Stimulated activated memory B cell treated with anti-CD40 and anti-IgM and Interleukin-4, amounts not matched to agents 10 μg/mL and 1 μg/mL and 100 μg/mL, for 72 hours (primary cell): ENCODE results near the gene ARFGAP2.

Experiments
- ATAC-seq: fragments of 150-1000 bp; cut with Tn5 transposase; 2 replicates; pipeline ENCODE4 v1.10.0; 2021
- H3K27ac Mint-ChIP-seq: one replicate; pipeline ENCODE4 v1.8.0; 2022; ENCODE audit warnings: mild to moderate bottlenecking, mixed read lengths
- H3K27me3 Mint-ChIP-seq: one replicate; pipeline ENCODE4 v1.8.0; 2022; ENCODE audit warnings: mixed read lengths
- H3K36me3 Mint-ChIP-seq: one replicate; pipeline ENCODE4 v1.8.0; 2022; ENCODE audit warnings: mixed read lengths
- H3K4me1 Mint-ChIP-seq: one replicate; pipeline ENCODE4 v1.8.0; 2022; ENCODE audit warnings: mixed read lengths
- H3K4me3 Mint-ChIP-seq: one replicate; pipeline ENCODE4 v1.8.0; 2022; ENCODE audit warnings: mild to moderate bottlenecking, moderate library complexity, mixed read lengths
- H3K9me3 Mint-ChIP-seq: one replicate; pipeline ENCODE4 v1.8.0; 2022; ENCODE audit warnings: mixed read lengths

ARFGAP2 gene

GRCh38 chr11:47182380-47182779 lies 5.7 kb upstream of the ARFGAP2 start:
- H3K36me3 Mint-ChIP-seq, result no peaks in the 10 kb centered on the region
- H3K27me3 Mint-ChIP-seq, result peaks cover 33% of the 10 kb centered on the region
- H3K9me3 Mint-ChIP-seq, result no peaks in the 10 kb centered on the region
- H3K4me3 Mint-ChIP-seq, result no peak overlapping the region
- no peak for ATAC-seq
- no peak overlapping the region for H3K27ac Mint-ChIP-seq
- H3K4me1 Mint-ChIP-seq, result peaks cover 25% of the 10 kb centered on the region

GRCh38 chr11:47181271-47181670 lies 4.6 kb upstream of the ARFGAP2 start:
- Mint-ChIP-seq H3K36me3 (no peaks in the 10 kb centered on the region), H3K4me1 (peaks cover 19% of the 10 kb centered on the region), H3K27me3 (peaks cover 23% of the 10 kb centered on the region), H3K27ac (no peak overlapping the region), H3K9me3 (no peaks in the 10 kb centered on the region), H3K4me3 (no peak overlapping the region)
- no peak for ATAC-seq

GRCh38 chr11:47180006-47180787 lies 3.5 kb upstream of the ARFGAP2 start:
- no peaks in the 10 kb centered on the region for H3K9me3 Mint-ChIP-seq
- H3K4me1 Mint-ChIP-seq, result peaks cover 29% of the 10 kb centered on the region
- H3K27ac Mint-ChIP-seq, result no peak overlapping the region
- no peaks in the 10 kb centered on the region for H3K36me3 Mint-ChIP-seq
- peaks cover 22% of the 10 kb centered on the region for H3K27me3 Mint-ChIP-seq
- H3K4me3 Mint-ChIP-seq, result no peak overlapping the region
- no peak for ATAC-seq

- H3K27me3 Mint-ChIP-seq, result peaks cover 16% of the 10 kb centered on the region
- ATAC-seq, result no peak
- no peaks in the 10 kb centered on the region for H3K36me3 Mint-ChIP-seq
- H3K27ac Mint-ChIP-seq, result peak overlapping the region; percentile 95
- H3K4me1 Mint-ChIP-seq, result peaks cover 32% of the 10 kb centered on the region
- H3K9me3 Mint-ChIP-seq, result no peaks in the 10 kb centered on the region
- H3K4me3 Mint-ChIP-seq, result no peak overlapping the region
Measured at GRCh38 chr11:47179655-47179991, 2.9 kb upstream of the ARFGAP2 start.

- H3K4me3 Mint-ChIP-seq, result no peak overlapping the region
- no peaks in the 10 kb centered on the region for H3K36me3 Mint-ChIP-seq
- peak overlapping the region; percentile 95 for H3K27ac Mint-ChIP-seq
- no peaks in the 10 kb centered on the region for H3K9me3 Mint-ChIP-seq
- H3K4me1 Mint-ChIP-seq, result peaks cover 32% of the 10 kb centered on the region
- peaks cover 10% of the 10 kb centered on the region for H3K27me3 Mint-ChIP-seq
- ATAC-seq, result no peak
Measured at GRCh38 chr11:47178737-47179654, 2.3 kb upstream of the ARFGAP2 start.

GRCh38 chr11:47178316-47178715 lies 1.6 kb upstream of the ARFGAP2 start:
- ATAC-seq, result no peak
- H3K27ac Mint-ChIP-seq, result peak overlapping the region; percentile 95

GRCh38 chr11:47177846-47178245 lies 1.2 kb upstream of the ARFGAP2 start:
- Mint-ChIP-seq H3K36me3 (peaks cover 11% of the 10 kb centered on the region), H3K4me1 (peaks cover 43% of the 10 kb centered on the region), H3K27me3 (no peaks in the 10 kb centered on the region), H3K4me3 (peak overlapping the region; percentile 99), H3K27ac (peak overlapping the region; percentile 95), H3K9me3 (no peaks in the 10 kb centered on the region)
- no peak for ATAC-seq

More at GRCh38 chr11:47178316-47178715, 1.6 kb upstream of the ARFGAP2 start:
- Mint-ChIP-seq H3K4me3 (no peak overlapping the region), H3K9me3 (no peaks in the 10 kb centered on the region), H3K4me1 (peaks cover 39% of the 10 kb centered on the region), H3K27me3 (peaks cover 3% of the 10 kb centered on the region), H3K36me3 (peaks cover 6% of the 10 kb centered on the region)

- no peaks in the 10 kb centered on the region for H3K27me3 Mint-ChIP-seq
- peaks cover 48% of the 10 kb centered on the region for H3K4me1 Mint-ChIP-seq
- ATAC-seq, result peak; percentile 84
- peak overlapping the region; percentile 95 for H3K27ac Mint-ChIP-seq
- H3K9me3 Mint-ChIP-seq, result no peaks in the 10 kb centered on the region
- peaks cover 15% of the 10 kb centered on the region for H3K36me3 Mint-ChIP-seq
- peak overlapping the region; percentile 99 for H3K4me3 Mint-ChIP-seq
Measured at GRCh38 chr11:47177229-47177845, 658 bp upstream of the ARFGAP2 start.

GRCh38 chr11:47175746-47176327 lies 842 bp downstream of the ARFGAP2 start:
- peak overlapping the region; percentile 95 for H3K27ac Mint-ChIP-seq
- ATAC-seq, result no peak
- H3K4me1 Mint-ChIP-seq, result peaks cover 59% of the 10 kb centered on the region
- H3K27me3 Mint-ChIP-seq, result no peaks in the 10 kb centered on the region
- peaks cover 27% of the 10 kb centered on the region for H3K36me3 Mint-ChIP-seq
- peak overlapping the region; percentile 99 for H3K4me3 Mint-ChIP-seq
- H3K9me3 Mint-ChIP-seq, result no peaks in the 10 kb centered on the region

- Mint-ChIP-seq H3K36me3 (peaks cover 30% of the 10 kb centered on the region), H3K27me3 (no peaks in the 10 kb centered on the region), H3K27ac (no peak overlapping the region), H3K4me1 (peaks cover 48% of the 10 kb centered on the region), H3K4me3 (no peak overlapping the region), H3K9me3 (no peaks in the 10 kb centered on the region)
- no peak for ATAC-seq
Measured at GRCh38 chr11:47172740-47173336, 3.8 kb downstream of the ARFGAP2 start.

GRCh38 chr11:47171856-47172255 lies 4.8 kb downstream of the ARFGAP2 start:
- peak overlapping the region; percentile 54 for H3K27ac Mint-ChIP-seq
- no peaks in the 10 kb centered on the region for H3K27me3 Mint-ChIP-seq
- no peaks in the 10 kb centered on the region for H3K9me3 Mint-ChIP-seq
- H3K4me1 Mint-ChIP-seq, result peaks cover 40% of the 10 kb centered on the region
- peaks cover 31% of the 10 kb centered on the region for H3K36me3 Mint-ChIP-seq
- no peak overlapping the region for H3K4me3 Mint-ChIP-seq
- no peak for ATAC-seq

- peaks cover 37% of the 10 kb centered on the region for H3K36me3 Mint-ChIP-seq
- peak overlapping the region; percentile 54 for H3K27ac Mint-ChIP-seq
- ATAC-seq, result no peak
- H3K9me3 Mint-ChIP-seq, result no peaks in the 10 kb centered on the region
- no peaks in the 10 kb centered on the region for H3K27me3 Mint-ChIP-seq
- H3K4me1 Mint-ChIP-seq, result peaks cover 40% of the 10 kb centered on the region
- H3K4me3 Mint-ChIP-seq, result no peak overlapping the region
Measured at GRCh38 chr11:47171061-47171838, 5.4 kb downstream of the ARFGAP2 start.

- Mint-ChIP-seq H3K9me3 (no peaks in the 10 kb centered on the region), H3K27me3 (no peaks in the 10 kb centered on the region), H3K4me3 (no peak overlapping the region), H3K4me1 (peaks cover 8% of the 10 kb centered on the region), H3K27ac (no peak overlapping the region), H3K36me3 (peaks cover 49% of the 10 kb centered on the region)
- ATAC-seq, result no peak
Measured at GRCh38 chr11:47166368-47166767, 10.3 kb downstream of the ARFGAP2 start.

- no peak overlapping the region for H3K27ac Mint-ChIP-seq
- no peak for ATAC-seq
Measured at GRCh38 chr11:47165253-47165840, 11.3 kb downstream of the ARFGAP2 start.

More at GRCh38 chr11:47165253-47165840, 11.3 kb downstream of the ARFGAP2 start:
- H3K27me3 Mint-ChIP-seq, result no peaks in the 10 kb centered on the region
- H3K36me3 Mint-ChIP-seq, result peaks cover 40% of the 10 kb centered on the region
- H3K4me1 Mint-ChIP-seq, result peaks cover 7% of the 10 kb centered on the region
- no peaks in the 10 kb centered on the region for H3K9me3 Mint-ChIP-seq
- H3K4me3 Mint-ChIP-seq, result no peak overlapping the region
